GM23248 (cell line): Measurements from ENCODE around the gene NKX2-3.

Experiments used
- EZH2 ChIP-seq: fragments of 200-600 bp; sonication (generic); IDR thresholded peaks from 2 replicates; pipeline ENCODE4 v1.6.1; 2018; ENCODE audit warnings: antibody characterized with exemption, mild to moderate bottlenecking; ENCODE audit not compliant: insufficient read depth, poor library complexity, severe bottlenecking
- EZH2phosphoT487 ChIP-seq: fragments of 200-600 bp; sonication (generic); IDR thresholded peaks from 2 replicates; pipeline ENCODE4 v1.6.1; 2018; ENCODE audit warnings: antibody characterized with exemption, moderate library complexity, mild to moderate bottlenecking, low read depth; ENCODE audit not compliant: insufficient read depth

- TF ChIP-seq EZH2 (peak; percentile 25), EZH2phosphoT487 (peak; percentile 34; the same call in 1 of the 2 replicates)
These were observed 4.9 kb upstream of the NKX2-3 start for GRCh38 chr10:99527526-99528493.
